IPS-15b (cell line): ENCODE results near the gene KRT2.

Experiments
- H3K27me3 ChIP-seq: one replicate; pipeline ENCODE4 v1.6.1; 2013; ENCODE audit warnings: low read length; ENCODE audit not compliant: control insufficient read depth, insufficient read depth
- H3K36me3 ChIP-seq: one replicate; pipeline ENCODE4 v1.6.1; 2013; ENCODE audit warnings: low read length; ENCODE audit not compliant: control insufficient read depth, insufficient read depth
- H3K4me1 ChIP-seq: one replicate; pipeline ENCODE4 v1.6.1; 2013; ENCODE audit warnings: mild to moderate bottlenecking, low read length; ENCODE audit not compliant: control insufficient read depth, insufficient read depth
- H3K4me3 ChIP-seq: one replicate; pipeline ENCODE4 v1.5.1; 2013; ENCODE audit warnings: low read depth, low read length
- H3K9ac ChIP-seq: one replicate; pipeline ENCODE4 v1.6.1; 2013; ENCODE audit warnings: low read depth, mild to moderate bottlenecking, low read length
- H3K9me3 ChIP-seq: one replicate; pipeline ENCODE4 v1.6.1; 2013; ENCODE audit warnings: mild to moderate bottlenecking, low read length; ENCODE audit not compliant: control insufficient read depth, insufficient read depth

Gene KRT2

GRCh38 chr12:52634266-52635056 is 17.6 kb downstream of the KRT2 start:
- Histone ChIP-seq H3K36me3 (no peaks in the 10 kb centered on the region), H3K27me3 (no peaks in the 10 kb centered on the region), H3K9ac (no peak overlapping the region), H3K4me1 (no peaks in the 10 kb centered on the region), H3K4me3 (no peak overlapping the region), H3K9me3 (no peaks in the 10 kb centered on the region)

GRCh38 chr12:52633383-52633782 is 18.6 kb downstream of the KRT2 start:
- no peaks in the 10 kb centered on the region for H3K27me3 ChIP-seq
- H3K36me3 ChIP-seq, result no peaks in the 10 kb centered on the region
- H3K4me3 ChIP-seq, result no peak overlapping the region
- no peaks in the 10 kb centered on the region for H3K9me3 ChIP-seq
- H3K4me1 ChIP-seq, result no peaks in the 10 kb centered on the region
- no peak overlapping the region for H3K9ac ChIP-seq

- Histone ChIP-seq H3K9ac (no peak overlapping the region), H3K36me3 (no peaks in the 10 kb centered on the region), H3K4me1 (no peaks in the 10 kb centered on the region), H3K9me3 (no peaks in the 10 kb centered on the region), H3K4me3 (no peak overlapping the region), H3K27me3 (no peaks in the 10 kb centered on the region)
Observed at GRCh38 chr12:52632656-52633055, 19.4 kb downstream of the KRT2 start.

DNA sequence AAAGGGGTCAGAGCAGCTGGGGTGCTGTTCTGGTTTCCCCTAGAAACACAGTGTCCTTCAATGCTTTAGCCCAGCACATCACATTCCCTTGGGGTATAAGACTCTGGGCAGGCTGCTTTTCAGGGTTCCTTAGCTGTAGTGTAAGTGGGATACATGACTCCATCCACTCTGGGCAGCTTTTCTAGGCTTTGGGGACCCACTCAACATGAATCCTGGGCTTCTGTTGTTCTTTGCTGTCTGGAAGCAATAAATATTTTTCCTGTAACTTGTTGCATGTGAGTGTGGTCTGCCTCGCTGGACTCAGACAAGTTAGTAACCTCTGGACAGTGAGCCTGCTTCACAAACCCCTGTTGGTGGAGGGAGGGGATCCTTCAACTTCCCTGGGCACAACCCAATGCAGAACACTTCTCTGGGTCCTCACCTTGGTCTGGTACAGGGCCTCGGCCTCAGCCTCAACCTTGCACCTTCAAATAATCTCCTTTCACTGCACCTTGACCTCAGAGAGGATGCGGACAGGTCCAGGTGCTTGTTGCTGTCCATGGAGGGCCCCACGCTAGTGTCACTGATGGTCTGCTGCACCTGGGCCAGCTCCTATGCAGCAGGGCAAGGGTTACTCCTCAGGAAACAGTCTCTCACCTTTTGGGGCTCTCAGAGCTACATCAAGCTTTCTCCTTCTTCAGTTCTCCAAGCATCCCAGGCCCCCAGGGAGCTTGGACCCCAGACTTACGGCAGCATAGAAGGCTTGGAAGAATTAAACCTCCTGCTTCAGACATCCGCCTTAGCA is 20.1 kb downstream of the KRT2 start:
- Histone ChIP-seq H3K4me3 (no peak overlapping the region), H3K27me3 (no peaks in the 10 kb centered on the region), H3K9ac (no peak overlapping the region)

DNA sequence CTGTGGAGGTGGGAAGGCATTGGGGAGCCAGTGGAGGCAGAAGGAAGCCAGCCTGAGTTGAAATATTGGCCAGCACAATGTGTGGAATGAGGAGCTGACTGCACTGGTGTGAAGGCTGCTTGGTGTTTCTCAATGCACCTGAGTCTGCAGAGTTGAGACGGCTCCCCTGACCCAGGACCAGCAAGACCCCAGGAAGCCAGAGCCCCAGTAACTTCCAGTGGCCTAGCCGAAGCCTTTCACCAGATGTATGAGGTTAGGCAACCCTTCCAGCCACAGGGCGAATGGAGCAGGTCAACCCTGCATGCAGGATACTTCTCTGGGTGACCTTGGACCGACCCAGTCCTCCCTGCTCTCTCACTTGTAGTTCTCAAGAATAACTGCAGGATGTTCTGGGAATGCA is 20.7 kb downstream of the KRT2 start:
- no peak overlapping the region for H3K4me3 ChIP-seq
- H3K4me1 ChIP-seq, result no peaks in the 10 kb centered on the region
- no peak overlapping the region for H3K9ac ChIP-seq

More for the DNA sequence above, 20.1 kb downstream of the KRT2 start:
- no peaks in the 10 kb centered on the region for H3K36me3 ChIP-seq
- H3K9me3 ChIP-seq, result no peaks in the 10 kb centered on the region
- no peaks in the 10 kb centered on the region for H3K4me1 ChIP-seq

DNA sequence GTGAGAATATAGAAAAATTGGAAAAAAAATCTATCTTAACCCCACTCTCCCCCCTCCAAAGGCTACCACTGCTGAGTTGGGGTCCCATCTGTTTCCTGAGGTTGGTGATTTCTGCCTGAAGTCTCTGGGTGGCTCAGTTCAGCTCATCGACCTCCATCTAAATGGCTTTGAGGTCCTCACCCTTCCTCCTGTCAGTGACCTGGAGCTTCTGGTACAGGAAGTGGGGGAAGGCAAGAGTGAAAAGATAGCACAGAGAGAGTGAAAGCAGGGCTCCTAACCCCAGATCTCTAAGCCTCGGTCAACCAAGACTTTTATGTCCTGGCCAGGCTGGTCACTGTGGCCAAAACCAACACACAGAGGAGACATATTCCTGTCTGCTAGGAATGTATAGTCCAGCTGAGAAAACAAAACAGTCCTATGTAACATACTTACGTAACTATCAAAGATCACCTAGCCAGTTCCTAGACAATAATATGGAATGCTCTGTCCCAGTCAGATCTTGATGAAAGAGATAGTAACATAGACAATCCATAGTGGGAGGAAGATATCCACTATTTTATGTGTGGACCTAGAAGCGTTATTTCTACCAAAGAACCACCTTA is 21.3 kb downstream of the KRT2 start:
- H3K36me3 ChIP-seq, result no peaks in the 10 kb centered on the region
- no peak overlapping the region for H3K9ac ChIP-seq
- no peak overlapping the region for H3K4me3 ChIP-seq
- H3K27me3 ChIP-seq, result no peaks in the 10 kb centered on the region
- H3K4me1 ChIP-seq, result no peaks in the 10 kb centered on the region
- H3K9me3 ChIP-seq, result no peaks in the 10 kb centered on the region

More for the DNA sequence above, 20.7 kb downstream of the KRT2 start:
- Histone ChIP-seq H3K36me3 (no peaks in the 10 kb centered on the region), H3K27me3 (no peaks in the 10 kb centered on the region), H3K9me3 (no peaks in the 10 kb centered on the region)

DNA sequence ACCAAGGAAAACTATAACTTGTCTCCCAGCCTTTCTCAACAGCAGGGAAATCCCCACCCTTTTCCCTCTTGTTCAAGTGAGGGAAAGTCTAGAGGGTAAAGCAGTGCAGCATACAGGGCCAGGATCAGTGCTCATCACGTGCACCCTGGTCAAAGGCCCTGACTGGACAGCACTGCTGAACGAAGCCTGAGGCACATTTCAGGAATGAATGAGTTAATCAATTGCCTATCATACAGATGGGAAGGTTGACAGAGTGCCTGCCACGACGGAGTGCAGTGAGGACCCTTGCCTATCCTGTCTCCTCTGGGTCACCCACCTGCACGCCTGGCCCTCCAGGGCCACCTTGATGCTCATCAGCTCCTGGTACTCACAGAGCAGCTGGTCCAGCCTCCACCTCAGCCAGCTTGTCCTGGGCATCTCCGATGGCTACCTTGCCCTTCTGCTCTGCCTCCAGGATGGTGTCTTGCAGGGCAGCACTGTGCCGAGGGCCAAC is 22.0 kb downstream of the KRT2 start:
- Histone ChIP-seq H3K4me1 (no peaks in the 10 kb centered on the region), H3K4me3 (no peak overlapping the region), H3K36me3 (no peaks in the 10 kb centered on the region), H3K9me3 (no peaks in the 10 kb centered on the region), H3K27me3 (no peaks in the 10 kb centered on the region), H3K9ac (no peak overlapping the region)

GRCh38 chr12:52629281-52630007 is 22.6 kb downstream of the KRT2 start:
- no peak overlapping the region for H3K4me3 ChIP-seq
- H3K9me3 ChIP-seq, result no peaks in the 10 kb centered on the region
- H3K36me3 ChIP-seq, result no peaks in the 10 kb centered on the region
- no peaks in the 10 kb centered on the region for H3K4me1 ChIP-seq
- no peaks in the 10 kb centered on the region for H3K27me3 ChIP-seq
- no peak overlapping the region for H3K9ac ChIP-seq

- Histone ChIP-seq H3K4me1 (no peaks in the 10 kb centered on the region), H3K27me3 (no peaks in the 10 kb centered on the region), H3K9me3 (no peaks in the 10 kb centered on the region), H3K4me3 (no peak overlapping the region), H3K9ac (no peak overlapping the region), H3K36me3 (no peaks in the 10 kb centered on the region)
Observed at GRCh38 chr12:52628841-52629240, 23.2 kb downstream of the KRT2 start.

GRCh38 chr12:52628111-52628507 is 23.9 kb downstream of the KRT2 start:
- Histone ChIP-seq H3K4me3 (no peak overlapping the region), H3K9ac (no peak overlapping the region), H3K36me3 (no peaks in the 10 kb centered on the region), H3K4me1 (no peaks in the 10 kb centered on the region), H3K27me3 (no peaks in the 10 kb centered on the region), H3K9me3 (no peaks in the 10 kb centered on the region)

- Histone ChIP-seq H3K36me3 (no peaks in the 10 kb centered on the region), H3K27me3 (no peaks in the 10 kb centered on the region), H3K4me3 (no peak overlapping the region), H3K4me1 (no peaks in the 10 kb centered on the region), H3K9ac (no peak overlapping the region), H3K9me3 (no peaks in the 10 kb centered on the region)
Observed at GRCh38 chr12:52627395-52628110, 24.5 kb downstream of the KRT2 start.
